Middle frontal gyrus (tissue), 1 donor: ENCODE measurements around the gene RAB44.
A peak's percentile ranks its signal among the peaks of the same experiment; 100 is the strongest.

Source experiments
- DNase-seq: peaks from one replicate; pipeline ENCODE4 v3.0.0-alpha.2; 2015; ENCODE audit warnings: low spot score; ENCODE audit errors: extremely low spot score

RAB44 gene

DNA sequence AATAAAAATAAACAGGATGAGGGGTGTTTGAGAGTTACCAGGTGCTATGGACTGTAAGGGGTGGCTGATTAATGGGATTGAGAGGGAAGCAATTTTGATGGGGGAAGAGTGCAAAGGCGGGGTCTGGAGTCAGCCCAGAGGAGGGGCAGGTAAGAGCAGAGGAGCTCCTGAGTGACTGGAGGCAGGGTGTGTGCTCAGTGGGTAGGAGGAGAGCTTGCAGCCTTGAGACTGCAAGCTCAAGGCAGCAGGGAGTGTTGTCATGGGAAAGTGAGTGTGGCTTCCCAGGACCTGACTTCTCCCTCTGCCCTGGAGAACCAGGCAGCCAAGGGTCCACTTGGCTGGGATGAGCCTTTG lies 54.2 kb downstream of the RAB44 start:
- DNase-seq, result no peak

DNA sequence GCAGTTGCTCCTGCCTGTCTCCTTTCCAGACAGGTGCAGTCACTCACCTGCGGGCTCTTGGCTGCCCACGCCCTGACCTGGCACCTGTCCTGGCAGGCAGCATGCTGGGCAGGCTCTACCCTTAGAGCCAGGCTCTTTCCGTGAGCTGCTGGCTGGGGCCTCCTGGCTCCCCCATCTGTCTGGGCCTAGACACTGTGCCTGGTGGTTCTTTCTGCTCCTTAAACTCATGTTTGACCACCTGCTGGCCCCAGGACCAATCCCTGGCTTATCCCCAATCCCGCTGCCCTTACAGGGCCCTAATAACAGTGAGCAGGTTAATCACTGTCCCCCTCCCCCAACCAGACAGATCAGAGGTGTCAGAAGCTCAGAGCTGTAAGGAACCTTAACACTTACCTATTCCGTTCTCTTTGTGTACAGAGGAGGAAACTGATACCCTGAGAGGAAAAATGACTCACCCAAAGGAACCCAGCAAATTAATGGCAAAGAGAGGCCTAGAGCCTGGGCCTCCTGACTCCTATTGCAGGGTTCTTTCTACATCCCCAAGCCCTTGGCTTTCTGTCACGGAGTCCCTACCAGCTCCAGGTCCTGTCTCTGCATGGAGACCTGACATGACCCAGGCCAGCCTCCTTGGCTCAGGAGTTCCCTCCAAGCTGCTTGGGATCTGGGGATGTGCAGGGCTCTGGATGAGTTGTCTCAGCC lies 54.7 kb downstream of the RAB44 start:
- DNase-seq, result no peak

DNA sequence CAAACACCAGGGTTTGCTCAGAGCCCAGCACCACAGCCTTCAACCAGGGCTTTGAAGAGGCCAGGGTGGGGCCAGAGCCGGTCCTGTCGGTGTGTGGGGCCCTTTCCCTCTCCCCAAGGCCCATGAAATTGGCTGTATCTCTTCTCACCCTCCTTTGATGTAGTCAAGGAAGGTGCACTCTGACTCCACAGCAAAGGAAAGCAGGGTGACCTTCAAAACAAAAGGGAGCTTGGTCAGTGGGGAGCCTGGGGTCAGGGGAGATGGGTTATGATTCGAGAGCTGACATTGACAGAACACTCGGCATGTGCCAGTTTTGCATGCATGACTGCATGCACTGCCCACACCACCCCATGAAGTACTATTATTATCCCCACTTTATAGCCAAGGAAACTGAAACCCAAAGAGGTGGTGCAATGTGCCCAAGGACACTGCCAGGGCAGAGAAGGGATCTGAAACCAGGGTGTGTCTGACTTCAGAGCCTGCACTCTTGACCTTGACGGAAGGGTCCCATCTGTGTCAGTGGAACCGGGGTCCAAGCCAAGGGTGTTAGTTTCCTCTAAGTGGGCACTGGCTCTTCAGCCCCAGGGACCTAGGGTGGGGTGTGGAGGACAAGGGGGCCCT lies 55.4 kb downstream of the RAB44 start:
- DNase-seq, result no peak

DNA sequence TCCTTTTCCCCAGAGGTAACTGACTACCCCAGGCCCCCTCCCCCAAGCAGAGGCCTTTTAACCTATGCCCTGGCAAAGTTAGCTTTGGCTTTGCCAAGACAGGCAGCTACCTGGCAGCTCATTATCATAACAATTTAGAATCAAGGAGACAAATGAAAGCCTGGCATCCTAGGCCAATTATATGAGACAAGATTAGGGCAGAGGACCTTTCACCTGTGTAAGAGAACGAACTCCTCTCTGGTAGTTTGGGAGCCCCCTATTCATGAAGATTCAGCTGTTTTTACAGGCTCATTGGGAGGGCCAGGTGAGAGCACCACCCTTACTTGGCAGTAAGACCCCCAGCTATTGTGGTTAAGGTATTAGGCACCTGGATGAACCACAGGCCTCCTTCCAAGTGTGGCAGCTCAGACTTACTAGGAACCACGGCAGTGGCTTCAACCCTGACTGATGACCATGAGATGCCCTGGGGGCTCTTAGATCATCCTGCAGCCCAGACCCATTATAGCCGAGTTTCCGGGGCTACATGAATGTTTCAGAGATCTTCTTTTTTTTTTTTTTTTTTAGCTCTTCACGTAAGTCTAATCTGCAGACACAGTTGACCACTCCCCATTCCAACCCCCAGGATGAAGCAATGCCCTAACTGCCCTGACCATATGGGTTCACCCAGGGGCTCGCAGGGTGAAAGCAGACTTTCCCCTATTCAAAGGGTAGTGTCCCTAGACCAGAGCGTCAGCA lies 56.2 kb downstream of the RAB44 start:
- DNase-seq, result no peak

DNA sequence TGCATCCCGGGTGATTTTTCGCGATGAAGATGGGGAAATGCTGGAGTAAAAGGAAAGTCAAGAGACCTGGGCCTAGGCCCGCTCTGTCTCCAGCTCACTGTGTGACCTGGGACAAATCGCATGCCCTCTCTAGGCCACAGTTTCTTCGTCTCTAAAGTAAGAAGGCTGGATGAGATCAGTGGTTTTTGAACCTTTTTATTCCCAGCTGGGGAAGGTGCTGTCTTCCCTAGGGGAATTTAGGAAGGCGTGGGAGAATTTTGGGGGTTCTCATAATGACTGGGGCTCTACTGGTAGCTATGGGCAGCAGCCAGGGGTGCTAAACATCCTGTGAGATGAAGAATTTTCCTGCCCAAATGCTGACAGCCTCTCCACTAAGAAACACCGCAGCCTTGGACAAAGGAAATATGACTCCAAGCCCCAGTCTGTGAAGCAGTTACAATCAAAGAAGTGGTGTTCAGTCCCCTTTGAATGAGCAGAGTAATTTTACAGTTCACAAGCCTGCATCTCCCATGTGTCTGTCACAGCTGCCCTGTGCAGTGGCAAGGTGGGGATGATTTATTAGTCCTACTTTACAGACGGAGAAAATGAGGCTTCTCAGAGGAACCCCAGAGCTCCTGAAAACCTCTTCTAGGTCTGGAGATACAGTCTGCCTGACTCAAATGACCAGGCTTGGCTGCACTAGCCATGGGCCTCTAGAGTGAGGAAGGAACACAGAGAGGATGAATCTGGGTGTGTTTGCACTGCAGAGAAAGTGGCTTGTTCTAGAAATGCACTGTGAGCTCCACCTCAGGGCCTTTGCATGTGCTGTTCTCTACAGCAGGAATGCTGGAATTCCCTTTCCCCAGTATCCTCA lies 57.2 kb downstream of the RAB44 start:
- no peak for DNase-seq

DNA sequence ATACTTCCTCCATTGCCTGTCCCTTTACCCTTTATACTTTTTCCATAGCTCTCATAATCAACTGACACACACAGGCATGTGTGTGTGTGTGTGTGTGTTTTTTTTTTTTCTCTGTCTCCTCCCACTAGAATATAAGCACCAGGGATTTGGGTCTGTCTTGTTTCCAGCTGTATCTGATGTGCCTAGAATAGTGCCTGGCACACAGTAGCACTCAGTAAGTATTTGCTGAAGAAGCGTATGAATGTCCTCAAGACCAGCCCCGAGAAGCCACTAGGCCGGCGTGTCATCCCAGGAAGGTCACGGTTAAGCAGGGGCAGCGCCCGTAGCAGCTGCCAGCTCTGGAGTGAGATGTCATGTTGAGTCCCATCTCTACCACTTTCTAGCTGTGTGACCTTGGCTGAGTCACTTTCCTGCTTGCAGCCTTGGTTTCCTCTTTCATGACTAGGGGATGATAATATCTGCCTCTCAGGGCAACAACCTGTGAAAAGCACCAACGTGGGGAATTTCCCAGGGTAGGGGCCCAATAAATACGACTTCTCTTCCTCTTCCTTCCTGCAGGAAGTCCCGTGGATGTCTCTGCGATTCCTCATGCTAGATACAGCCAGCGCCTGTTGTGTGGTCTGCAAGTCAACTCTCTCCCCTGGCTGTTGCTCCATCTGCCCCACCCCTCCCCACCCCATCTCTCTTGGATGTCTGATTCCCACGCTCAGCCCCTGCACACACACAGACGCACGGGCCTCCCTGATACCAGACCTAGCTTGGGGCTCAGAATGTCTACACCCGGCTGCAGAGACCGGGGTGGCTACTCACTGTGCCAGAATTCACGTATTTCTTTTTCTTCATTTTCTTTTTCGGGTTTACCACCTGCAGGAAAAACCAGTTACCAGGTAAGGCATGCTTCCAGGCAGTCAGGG lies 58.1 kb downstream of the RAB44 start:
- DNase-seq, result no peak

DNA sequence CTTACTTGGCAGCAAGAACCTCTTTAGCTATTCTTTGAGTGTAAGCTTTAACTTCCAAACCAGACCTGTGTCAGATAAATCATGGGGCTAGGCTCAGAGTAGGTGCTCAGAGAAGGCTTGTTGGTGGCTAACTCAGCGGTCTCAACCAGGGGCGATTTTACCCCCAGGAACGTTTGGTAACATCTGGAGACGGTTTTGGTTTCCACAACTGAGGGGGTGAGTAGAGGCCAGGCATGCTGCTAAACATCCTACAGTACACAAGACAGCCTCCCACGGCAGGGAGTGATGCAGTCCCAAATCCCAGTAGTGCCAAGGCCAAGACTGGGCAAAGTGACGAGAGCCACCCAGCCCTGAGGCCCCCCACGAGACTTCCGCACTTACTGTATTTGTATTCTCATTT lies 59.2 kb downstream of the RAB44 start:
- no peak for DNase-seq

DNA sequence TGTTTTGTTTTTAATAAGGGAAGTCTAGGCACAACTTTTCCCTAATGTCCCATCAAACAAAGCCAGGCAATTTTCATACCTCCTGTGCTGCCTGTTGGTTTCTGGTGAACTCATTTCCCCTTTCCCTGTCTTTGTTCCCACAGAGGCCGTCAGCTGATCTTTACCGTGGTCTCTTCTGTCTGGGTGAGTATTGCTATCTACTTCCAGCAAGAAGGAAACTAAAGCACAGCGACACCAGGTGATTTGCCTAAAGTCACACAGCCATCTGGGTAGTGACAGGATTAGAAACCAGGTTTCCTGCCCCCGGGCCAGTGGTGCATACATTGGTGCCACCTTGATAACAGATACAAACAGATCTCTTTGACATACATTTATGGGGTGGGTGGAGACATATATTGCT lies 59.6 kb downstream of the RAB44 start:
- no peak for DNase-seq

DNA sequence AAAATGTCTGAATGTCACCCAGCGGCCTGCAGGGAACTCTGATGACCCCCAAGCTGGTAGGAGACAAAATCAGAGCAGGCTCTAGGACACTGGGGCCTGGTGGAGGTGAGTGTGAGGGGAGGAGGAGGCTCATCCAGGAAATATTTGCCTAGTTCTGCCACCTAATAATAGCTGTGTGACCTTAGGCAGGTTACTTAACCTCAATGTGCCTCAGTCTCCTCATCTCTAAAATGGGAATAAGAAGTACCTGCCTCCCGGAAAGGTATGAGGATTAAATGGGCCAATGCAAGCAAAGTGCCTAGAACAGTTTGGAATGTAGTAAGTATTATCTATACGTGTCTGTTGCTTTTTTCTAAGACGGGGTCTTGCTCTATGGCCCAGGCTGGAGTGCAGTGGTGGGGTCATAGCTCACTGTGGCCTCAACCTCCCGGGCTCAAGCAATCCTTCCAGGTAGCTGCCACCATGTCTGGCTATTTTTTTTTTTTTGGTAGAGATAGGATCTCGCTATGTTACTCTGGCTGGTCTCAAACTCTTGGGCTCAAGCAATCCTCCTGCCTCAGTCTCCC lies 60.4 kb downstream of the RAB44 start:
- no peak for DNase-seq

DNA sequence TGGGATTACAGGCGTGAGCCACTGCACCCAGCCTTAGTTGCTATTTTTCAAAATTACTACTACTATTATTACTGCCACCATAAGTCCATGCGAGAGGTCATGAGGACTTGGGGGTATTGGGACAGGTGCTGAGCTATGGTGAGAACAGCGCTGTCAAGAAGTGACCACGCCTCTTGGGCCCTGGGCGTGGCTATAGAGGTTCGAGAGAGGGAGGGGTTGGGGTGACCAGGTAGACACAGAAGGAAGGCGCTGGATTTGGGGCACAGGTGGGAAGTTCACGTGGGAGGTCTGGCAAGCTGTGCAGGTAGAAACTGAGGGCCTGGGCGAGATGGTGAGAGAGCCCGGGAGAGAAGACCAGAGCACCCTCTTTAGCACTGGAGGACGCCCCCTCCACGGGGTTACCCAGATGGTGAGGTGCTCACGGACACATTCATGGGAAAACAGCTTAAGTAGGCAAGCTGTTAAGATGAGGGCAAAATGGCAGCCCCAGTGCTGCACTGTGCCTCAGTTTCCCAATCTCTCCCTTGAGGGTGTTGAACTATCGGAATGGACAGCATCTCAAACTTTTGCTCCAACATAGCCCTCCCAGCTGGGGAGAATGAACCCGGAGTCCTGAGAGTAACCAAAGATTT lies 61.0 kb downstream of the RAB44 start:
- DNase-seq, result no peak

DNA sequence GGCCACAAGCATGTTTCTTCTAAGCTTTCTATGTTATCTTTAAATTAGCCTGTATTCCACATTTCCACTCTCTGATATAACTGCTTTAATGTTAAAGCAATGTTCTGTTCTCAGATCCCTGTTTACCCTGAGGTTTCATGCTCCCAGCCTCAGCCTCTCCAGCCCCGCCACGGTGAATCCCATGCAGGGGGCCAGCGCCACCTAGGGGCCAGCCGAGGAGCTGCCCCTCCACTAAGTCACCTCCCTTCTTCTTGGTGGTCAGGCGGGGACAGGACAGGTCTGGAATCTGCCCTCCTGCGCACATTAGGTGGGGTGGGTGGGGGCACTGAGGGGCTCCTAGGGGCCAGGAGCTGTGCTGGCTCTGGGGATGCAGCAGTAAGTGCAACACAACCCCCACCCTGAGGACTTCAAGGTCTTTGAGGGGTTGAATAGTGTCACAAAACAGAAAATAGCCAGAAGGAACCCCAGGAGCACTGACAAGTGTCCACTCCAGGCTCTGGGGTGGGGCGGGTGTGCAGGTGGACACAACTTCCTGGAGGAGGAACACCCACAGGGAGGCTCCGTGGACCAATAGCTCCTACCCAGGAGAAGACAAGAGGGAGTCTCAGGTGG lies 61.6 kb downstream of the RAB44 start:
- DNase-seq, result peak; percentile 54

DNA sequence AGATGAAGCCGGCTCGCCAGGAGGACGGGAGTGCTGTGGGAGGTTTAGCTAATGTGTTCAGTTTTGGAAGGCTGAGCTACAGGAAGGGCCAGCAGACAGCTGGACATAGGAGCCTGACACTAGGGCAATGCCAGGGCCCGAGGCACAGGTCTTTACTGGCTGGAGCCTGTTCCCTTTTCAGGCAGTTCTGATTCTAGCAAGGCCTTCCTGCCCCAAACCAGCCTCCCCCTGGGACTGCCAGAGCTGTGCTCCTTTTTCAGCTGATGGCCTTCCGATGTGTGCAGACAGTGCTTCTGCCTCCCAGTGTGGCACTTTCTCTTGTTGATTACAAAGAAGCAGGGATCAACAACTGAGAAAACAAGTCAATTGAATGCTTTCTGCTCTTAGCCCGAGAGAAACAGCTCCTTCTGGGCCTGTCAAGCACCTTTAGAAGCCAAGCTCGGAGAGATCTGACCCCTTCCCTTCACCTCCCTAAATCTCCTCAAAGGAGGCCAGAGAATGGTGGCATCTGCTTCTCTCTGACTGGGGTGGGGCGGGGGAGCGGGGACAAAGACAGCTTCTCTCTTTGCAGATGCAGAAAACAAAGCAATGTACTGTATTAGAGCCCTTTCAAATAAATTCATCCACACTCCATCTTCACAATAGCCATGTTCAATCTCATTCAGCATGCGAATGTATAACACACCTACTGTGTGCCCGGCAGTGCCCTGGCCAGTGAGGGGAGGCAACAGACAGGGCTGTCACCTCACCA lies 63.2 kb downstream of the RAB44 start:
- DNase-seq, result peak; percentile 15

DNA sequence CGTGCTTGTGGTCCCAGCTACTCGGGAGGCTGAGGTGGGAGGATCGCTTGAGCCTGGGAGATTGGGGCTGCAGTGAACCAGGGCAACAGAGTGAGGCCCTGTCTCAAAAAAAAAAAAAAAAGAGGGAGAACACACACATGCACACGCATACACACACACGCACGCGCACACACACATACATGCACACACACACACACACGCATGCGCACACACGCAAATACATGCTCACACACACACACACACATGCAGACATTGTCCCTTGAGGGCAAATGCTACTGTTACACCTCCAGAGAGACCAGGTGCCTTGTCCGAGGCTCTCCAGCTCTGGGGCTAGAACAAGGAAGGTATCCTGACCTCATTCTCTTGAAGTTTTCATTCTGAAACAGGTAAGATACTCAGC lies 64.5 kb downstream of the RAB44 start:
- no peak for DNase-seq

DNA sequence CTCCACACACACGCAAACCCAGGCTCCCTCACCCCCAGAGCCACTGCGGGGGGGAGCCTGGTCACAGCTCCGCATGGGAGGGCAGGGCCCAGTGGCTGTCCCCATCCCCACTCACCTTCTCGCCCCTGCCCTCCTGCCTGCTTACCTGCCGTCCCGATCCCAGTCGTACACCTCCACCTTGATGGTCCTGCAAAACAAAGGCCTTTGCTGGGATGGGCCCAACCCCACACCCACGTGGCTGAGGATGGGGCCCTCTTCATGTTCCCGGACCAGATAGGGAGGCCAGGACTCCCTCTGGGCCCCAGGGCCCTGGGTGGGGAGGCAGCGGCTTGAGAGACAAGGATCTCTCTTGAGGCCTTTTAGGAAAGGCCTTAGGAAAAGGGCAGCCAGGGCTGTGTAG lies 67.6 kb downstream of the RAB44 start:
- no peak for DNase-seq

DNA sequence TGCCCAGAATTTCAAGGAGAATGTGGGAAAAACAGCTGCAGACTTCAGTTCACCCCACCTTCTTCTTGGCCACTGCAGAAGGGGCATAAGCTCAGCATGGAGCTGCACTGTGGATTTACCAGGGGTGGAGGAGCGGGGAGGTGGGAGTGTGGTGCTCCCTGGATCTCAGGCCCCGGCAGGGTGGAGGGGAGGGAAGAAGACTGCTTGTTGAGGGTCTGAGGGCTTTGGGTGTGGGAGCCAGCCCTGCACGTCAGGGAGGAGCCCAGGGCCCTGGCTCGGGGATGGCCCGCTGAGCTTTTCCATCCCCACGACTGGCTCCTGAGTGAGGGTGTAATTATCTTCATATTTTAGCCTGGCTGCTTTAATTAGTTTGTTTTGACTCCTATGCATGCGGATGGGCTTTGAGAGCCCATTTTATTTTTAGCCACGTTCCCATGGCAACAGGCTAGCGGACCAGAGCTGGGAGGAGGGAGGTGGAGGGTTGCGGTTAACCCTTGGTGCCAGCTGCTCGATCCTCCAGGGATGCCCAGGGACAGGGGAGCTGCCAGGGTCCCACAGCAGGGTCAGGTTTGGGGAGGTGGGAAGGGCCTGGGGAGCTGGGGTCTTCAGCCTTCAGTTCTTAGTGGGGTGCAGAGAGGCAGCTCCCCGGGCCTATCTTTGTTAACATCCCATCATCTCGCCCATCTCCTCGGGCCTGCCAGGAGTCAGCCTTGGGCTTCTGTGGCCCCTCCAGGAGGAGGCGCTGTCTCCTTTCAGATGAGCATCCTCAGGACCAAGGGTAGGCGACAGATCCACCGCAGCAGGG lies 68.2 kb downstream of the RAB44 start:
- peak; percentile 80 for DNase-seq

DNA sequence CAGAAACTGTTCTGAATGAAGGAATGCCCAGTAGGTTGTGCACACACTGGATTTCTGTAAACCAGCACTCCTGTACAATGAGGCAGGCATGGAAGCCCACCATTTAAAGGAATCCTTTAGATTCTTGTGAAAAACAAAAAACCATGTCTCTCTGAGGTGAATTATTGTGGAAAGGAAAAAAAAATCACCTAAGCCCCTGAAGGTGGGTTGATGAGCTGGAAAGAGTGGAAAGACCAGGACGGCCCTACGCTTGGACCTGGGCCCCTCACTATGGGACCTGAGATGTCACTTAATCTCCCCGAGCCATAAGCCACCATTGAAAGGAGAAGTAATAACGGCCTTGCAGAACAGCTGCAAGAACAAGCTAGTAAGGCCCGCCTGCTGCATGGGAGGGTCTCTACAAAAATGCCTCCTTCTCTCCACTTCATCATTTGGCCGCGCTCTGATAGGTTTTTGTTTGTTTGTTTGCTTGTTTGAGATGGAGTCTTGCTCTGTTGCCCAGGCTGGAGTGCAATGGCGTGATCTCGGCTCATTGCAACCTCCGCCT lies 68.8 kb downstream of the RAB44 start:
- no peak for DNase-seq

DNA sequence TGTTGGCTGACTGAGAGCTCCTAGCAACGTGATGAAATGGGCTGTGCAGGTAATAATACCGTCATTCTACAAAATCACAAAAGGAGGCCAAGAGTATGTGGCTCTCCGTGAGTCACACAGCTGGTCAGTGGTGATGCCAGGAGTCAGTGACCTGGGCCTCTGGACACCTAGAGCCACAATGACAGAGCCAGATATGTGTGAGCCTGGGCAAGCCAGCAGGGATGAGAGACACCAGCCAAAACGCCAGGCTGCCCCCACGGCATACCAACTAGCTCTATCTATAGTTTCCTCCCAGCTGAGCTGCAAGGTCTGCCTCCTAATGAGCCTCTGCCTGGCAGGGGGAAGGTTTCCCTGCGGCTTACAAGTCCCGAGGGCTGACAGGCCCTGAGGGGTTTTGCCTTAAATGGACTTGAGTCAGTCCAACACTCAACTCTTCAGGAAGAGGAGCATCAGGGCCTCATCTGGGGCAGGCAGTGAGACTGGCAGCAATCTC lies 71.6 kb downstream of the RAB44 start:
- DNase-seq, result no peak
